ENCODE data around the gene RBFOX1.

Gene RBFOX1

DNA sequence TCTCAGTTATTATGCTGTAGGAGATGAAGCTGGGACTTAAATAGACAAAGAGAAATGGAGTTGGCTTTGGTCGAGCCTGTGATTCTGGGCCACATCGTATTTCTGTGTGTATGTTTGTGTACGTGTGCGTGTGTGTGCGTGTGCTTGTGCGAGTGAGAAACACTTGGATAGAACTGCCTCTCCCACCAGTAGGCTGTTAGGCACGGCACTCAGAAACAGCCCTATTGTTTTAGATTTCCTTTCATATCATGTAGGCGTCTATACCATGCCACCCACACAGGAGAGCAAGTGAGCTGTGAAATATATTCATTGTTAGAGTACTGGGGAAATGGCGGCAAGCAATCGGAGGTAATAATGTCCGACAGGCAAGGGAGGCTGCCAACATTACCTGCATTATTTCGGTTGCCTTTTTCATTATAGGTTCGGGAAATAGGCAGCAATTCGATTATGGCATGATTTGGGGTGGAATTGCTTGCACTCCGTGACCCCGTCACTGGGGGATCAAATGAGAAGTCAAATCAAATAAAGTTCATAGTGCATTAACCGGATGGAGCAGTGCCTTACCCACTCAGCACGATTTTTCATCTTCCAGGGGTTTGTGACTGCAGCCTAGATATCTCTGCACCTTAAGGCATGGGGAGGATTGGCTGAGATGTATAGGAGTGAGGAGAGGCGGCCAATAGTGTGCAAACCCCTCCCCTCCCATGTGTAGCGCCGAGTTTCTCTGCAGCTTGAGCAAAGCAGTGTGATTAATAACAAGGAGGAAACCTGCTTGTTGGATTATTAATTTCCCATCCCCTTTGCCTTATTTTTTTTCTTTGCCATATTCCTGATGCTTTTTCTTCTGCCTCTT lies 89.6 kb downstream of the RBFOX1 start:
- DNase-seq = no peak

- DNase-seq = no peak
Measured at GRCh38 chr16:7423434-7424044, 90.9 kb downstream of the RBFOX1 start.

GRCh38 chr16:7426161-7426560 lies 93.5 kb downstream of the RBFOX1 start:
- no peak for DNase-seq

DNA sequence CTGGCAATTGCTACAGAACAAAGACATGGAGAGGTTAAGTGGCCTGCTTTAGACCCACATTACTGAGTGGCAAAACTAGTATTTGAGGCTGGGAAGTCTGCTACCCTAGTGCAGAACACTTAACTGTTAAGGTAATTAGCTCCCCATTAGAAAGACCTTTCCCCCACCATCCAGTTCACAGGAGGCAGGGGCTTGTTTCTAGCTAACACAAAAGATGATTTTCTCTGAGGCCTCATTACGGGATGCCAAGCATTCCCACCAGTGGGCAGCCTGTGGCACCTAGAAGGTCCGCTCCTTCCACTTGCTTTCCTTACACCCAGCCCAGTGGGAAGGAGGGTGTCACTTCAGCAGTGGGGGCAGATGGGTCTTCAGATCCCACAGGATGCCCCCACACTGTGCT lies 99.1 kb downstream of the RBFOX1 start:
- DNase-seq = no peak

- DNase-seq = no peak
Measured at GRCh38 chr16:7436306-7436705, 103.7 kb downstream of the RBFOX1 start.

- no peak for DNase-seq
Measured at GRCh38 chr16:7437135-7437804, 104.6 kb downstream of the RBFOX1 start.

- no peak for DNase-seq
Measured at GRCh38 chr16:7437843-7438242, 105.2 kb downstream of the RBFOX1 start.

DNA sequence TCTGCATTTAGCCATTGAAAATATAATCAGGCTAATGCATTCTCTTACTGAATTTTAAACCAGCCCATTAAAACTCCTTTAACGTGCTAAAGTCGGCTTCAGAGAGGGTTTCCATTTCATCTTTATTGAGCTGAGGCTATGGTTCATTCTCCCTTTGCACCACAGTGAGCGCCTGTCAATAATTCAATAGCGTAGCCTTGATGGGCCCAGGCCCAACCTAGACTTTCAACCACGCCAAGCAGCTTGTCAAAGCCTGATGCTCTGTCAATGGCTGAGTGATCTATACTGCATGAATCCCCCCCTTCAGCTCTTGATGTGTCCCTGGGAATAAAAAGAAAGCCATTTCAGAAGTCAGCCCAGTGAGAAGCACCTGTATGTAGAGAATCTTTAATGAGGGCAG lies 106.0 kb downstream of the RBFOX1 start:
- no peak for DNase-seq

GRCh38 chr16:7439518-7439917 lies 106.9 kb downstream of the RBFOX1 start:
- no peak for DNase-seq

DNA sequence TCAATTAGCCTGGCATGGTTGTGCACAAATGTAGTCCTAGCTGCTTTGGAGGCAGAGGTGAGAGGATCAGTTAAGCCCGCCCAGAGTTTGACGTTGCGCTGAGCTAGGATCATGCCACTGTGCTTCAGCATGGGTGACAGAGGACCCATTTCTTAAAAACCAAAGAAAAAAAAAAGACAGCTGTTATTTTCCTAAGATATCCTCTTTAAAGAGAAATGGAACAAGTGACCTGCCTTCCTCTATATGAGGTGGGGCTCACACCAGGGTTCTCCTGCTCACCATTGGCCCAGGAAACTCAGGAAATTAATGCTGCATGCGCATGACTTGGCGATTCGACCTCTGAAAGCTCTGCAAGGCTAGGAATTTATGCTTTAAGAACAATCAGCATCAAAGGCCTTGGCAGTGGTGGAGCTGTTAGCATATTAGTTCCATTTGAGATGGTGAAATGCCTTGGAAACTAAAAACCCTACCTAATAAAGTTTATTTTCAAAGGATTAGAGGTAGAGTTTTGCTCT lies 108.3 kb downstream of the RBFOX1 start:
- no peak for DNase-seq

- no peak for DNase-seq
Measured at GRCh38 chr16:7442050-7442449, 109.4 kb downstream of the RBFOX1 start.

DNA sequence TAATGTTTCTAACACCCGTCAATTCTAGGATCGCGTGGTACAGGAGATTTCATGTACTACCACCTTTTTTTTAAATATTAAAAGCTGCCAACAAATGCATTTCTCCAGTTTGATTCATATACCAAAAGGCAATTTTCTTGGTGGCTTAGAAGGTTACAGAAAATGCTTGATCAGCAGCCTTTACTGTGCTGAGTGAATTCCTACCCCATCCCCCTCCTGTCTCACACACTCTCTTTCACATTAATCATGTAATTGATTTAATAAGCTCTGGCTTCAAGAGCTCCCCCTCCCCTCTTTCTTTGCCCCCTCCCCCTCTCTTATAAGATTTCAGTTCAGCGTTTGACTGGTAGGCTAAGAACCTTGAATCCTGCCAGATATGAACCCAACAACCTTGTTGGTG lies 110.5 kb downstream of the RBFOX1 start:
- DNase-seq = no peak

DNA sequence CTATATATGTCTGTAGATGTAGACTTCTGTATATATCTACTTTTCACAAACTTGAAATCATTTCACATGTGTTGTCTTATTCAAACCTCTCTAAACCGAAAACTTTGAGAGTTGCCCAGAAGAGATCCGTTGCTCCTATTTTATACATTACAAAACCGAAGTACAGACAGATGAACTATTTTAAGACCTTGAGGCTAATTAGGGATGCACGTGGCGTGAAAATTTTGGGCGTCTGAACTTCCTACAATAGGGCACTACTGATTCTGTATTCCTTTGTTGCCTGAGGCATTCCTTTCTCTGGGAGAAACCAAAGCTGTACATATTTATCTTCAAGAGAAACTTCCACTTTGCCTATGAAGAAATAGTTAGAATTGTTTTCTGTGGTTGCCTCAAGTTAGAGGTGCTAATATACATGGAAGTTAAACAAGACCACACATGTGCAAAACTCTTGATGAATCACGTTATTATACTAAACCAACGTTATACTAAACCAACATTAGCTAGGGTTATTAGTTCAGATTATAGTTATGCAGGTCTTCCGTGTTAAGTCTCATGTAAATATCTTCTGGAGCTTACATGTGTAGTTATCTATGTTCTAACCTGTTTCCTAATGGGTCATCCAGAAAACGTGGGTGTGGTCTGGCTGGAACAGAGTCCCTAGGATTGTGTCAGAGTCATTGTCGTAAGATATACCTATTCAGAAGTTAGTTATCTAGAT lies 111.2 kb downstream of the RBFOX1 start:
- DNase-seq = no peak

DNA sequence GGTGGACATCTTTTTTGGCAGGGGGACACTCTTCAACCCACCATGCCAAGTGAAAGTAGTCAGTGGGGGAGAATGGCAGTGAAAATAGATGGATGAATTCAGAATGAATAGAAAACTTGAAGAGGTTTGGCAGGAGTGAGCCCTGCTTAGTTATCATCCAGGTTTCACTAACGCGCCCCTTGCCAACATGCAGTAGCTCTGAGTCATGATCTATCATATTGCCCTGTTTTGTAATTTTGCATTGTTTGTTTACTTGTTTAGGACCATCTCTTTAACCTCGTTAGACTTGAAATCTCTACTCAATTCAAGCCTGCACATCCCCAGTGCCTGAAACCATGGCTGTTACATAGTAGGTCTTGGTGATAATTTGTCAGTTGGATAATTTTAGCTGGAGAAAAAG lies 116.7 kb downstream of the RBFOX1 start:
- DNase-seq = no peak

DNA sequence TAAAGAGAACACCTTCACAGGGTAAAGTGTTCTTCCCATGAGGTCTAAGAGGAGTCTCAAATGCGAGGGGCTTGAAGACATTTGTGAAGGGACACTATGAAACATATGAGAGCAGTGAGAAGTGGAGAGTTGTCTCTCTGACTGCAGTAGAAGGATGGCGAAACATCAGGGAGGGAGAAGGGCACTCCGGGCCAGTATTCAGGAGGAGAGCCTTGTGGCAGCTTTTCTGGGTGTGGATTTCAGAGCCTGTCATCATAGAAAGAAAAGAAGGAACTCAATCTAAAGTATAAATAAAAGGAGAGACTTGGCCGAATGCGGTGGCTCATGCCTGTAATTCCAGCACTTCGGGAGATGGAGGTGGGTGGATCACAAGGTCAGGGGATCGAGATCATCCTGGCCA lies 117.2 kb downstream of the RBFOX1 start:
- no peak for DNase-seq

GRCh38 chr16:7450440-7450839 lies 117.8 kb downstream of the RBFOX1 start:
- no peak for DNase-seq

DNA sequence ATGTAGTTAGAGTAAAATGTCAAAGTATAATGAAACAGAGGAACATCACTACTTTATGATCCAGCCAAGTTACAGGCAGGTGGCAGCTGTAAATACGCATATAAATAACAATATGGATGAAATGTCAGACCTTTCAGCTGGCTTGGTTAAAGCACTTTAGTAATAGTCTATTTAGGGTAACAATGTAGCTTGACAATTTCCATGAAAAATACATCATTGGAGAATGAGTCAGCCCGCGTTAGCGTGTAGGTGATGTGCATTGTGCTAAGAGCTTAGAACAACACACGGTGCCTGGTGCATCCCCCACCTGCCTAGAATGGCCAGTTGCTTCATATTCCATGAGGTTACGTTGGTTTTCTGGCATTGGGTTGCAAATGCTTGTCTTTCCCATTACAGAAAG lies 119.4 kb downstream of the RBFOX1 start:
- no peak for DNase-seq

DNA sequence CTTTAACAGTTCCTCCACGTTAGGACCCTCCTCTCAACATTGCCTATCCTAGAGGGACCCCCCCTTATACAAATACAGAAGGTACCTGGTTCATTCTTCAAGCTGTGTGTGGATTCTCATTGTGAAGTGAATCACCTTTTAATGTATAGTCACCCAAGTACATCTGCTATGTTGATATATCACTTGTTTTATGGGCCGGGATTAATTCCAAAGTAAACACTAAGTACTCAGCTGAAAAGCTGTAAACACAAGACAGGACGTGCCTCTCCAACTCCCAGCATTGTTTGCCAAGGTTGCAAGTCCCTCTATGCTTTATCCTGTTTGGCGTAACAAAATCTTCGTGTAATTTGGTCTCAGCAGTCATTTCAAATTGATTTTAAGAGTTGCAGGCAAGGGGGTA lies 123.6 kb downstream of the RBFOX1 start:
- peak; percentile 69 for DNase-seq

GRCh38 chr16:7458144-7458543 lies 125.5 kb downstream of the RBFOX1 start:
- DNase-seq = no peak

DNA sequence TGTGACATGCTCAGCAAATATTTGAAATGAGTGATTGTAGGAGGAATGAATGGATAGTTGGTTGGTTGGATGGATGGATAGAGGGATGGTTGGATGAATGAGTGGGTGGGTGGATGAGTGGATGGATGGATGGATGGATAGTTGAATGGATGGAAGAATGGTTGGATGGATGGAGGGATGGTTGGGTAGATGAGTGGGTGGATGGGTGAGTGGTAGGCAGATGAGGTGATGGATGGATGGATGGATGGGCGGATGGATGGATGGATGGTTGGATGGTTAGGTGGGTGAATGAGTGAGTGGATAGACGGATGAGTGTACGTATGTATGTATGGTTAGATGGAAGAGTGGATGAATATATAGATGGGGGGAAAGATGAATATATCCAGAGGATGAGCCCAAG lies 137.7 kb downstream of the RBFOX1 start:
- DNase-seq = no peak

GRCh38 chr16:7471268-7471667 lies 138.6 kb downstream of the RBFOX1 start:
- no peak for DNase-seq

DNA sequence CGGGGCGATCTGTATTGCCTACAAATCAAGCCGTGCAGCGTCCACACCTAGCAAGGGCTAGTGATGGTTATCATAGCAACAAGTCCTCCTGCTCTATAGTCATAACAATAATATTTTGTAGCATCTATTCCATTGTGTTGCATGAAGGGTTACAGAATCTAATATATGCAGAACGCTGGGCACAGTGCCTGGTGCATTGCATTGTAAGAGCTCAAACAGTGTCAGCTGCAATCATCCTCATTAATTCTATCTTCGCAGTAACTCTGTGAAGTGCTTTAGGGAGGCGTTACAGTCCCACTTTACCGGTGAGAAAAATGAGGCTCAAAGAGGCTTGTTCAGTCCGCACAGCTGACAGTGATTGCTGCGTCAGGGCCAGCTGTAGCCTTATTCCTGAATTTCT lies 149.4 kb downstream of the RBFOX1 start:
- no peak for DNase-seq

DNA sequence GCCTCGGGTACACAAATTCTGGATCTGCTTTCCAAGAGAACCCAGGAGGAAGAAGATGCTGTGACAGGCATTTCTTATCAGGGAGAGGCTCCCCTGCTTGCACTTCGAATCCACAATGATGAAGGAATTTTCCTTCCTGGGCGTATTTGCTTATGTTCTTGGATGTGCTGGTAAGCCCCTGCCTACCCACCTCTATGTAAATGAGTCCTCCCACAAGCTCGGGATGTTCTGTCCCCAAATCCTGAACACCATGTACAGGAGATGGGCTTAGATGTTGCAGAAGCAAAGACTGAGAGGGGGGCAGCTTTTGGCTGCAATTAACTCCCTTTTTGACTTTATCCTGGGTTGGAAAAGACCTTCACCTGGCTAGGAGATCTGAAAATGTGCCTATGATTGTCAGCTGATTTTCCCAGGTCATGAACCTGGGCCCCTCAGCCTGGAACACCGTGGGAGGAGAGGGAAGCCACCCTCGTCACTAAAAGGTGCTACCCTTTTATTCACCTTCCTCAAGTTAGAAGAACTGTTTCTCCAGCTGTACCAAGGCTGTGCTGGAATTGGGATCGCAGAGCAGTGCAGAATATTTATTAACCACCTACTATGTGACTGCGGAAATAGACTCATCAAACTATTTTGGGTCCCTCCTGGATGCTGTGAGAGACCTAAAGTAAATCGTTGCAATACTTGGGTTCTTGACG lies 150.1 kb downstream of the RBFOX1 start:
- DNase-seq = no peak

Data from NCI-H187 treated with DMSO at 0.1 percent for 48 hours (cell line).